ENCODE data around the gene HERC4.

Gene HERC4, protein sequence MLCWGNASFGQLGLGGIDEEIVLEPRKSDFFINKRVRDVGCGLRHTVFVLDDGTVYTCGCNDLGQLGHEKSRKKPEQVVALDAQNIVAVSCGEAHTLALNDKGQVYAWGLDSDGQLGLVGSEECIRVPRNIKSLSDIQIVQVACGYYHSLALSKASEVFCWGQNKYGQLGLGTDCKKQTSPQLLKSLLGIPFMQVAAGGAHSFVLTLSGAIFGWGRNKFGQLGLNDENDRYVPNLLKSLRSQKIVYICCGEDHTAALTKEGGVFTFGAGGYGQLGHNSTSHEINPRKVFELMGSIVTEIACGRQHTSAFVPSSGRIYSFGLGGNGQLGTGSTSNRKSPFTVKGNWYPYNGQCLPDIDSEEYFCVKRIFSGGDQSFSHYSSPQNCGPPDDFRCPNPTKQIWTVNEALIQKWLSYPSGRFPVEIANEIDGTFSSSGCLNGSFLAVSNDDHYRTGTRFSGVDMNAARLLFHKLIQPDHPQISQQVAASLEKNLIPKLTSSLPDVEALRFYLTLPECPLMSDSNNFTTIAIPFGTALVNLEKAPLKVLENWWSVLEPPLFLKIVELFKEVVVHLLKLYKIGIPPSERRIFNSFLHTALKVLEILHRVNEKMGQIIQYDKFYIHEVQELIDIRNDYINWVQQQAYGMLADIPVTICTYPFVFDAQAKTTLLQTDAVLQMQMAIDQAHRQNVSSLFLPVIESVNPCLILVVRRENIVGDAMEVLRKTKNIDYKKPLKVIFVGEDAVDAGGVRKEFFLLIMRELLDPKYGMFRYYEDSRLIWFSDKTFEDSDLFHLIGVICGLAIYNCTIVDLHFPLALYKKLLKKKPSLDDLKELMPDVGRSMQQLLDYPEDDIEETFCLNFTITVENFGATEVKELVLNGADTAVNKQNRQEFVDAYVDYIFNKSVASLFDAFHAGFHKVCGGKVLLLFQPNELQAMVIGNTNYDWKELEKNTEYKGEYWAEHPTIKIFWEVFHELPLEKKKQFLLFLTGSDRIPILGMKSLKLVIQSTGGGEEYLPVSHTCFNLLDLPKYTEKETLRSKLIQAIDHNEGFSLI

GRCh38 chr10:68074775-68075549 is at the start of gene HERC4:
Gene HERC4 (minus strand): TSS chr10:68075283. CDS start chr10:68073108, 2,175 bp downstream.
- H3K4me3 ChIP-seq (ENCODE audit: low read depth, low read length): peak within 1 kb of the TSS; percentile 89

GRCh38 chr10:68124718-68125117 is 49.6 kb upstream of the HERC4 start:
- no peak overlapping the region for H3K4me3 ChIP-seq (ENCODE audit: low read depth, low read length)

DNA sequence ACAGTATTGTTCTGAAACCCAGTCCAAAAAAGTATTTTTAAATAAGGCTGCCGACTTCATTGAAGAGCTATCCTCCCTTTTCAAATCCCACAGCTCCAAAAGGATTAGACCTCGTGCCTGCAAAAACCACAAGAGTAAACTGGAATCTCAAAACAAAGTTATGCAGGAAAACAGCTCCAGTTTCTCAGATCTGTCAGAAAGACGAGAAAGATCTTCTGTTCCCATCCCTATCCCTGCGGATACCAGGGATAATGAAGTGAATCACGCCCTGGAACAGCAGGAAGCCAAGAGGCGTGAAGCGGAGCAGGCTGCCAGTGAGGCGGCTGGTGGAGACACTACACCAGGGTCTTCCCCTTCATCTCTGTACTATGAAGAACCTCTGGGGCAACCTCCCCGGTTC is 46.8 kb upstream of the HERC4 start:
- H3K4me3 ChIP-seq (ENCODE audit: low read depth, low read length): no peak overlapping the region

- no peak overlapping the region for H3K4me3 ChIP-seq (ENCODE audit: low read depth, low read length)
These were observed 46.1 kb upstream of the HERC4 start for GRCh38 chr10:68121020-68121743.

GRCh38 chr10:68118657-68119056 is 43.6 kb upstream of the HERC4 start:
- no peak overlapping the region for H3K4me3 ChIP-seq (ENCODE audit: low read depth, low read length)

GRCh38 chr10:68112837-68113236 is 37.8 kb upstream of the HERC4 start:
- H3K4me3 ChIP-seq (ENCODE audit: low read depth, low read length): no peak overlapping the region

- no peak overlapping the region for H3K4me3 ChIP-seq (ENCODE audit: low read depth, low read length)
These were observed 36.5 kb upstream of the HERC4 start for GRCh38 chr10:68111584-68111983.

DNA sequence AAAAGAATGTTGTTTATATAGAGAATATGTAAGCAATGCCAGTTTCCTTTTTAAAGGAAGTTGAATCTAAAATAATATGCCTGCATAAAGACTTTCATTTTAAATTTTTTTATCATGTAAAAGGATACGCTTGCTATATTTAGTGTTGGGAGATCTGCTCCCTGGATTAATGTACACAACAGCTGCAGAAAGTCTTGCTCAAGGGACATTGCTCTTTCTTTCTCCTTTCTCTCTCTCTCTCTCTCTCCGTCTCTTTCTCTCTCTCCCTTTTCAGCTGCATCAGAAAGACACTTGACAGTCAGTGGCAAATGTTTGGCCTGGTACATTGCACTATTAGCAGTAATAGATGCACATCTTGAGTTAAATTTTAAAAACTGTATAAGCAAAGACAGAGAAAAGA is 34.9 kb upstream of the HERC4 start:
- H3K4me3 ChIP-seq (ENCODE audit: low read depth, low read length): no peak overlapping the region

DNA sequence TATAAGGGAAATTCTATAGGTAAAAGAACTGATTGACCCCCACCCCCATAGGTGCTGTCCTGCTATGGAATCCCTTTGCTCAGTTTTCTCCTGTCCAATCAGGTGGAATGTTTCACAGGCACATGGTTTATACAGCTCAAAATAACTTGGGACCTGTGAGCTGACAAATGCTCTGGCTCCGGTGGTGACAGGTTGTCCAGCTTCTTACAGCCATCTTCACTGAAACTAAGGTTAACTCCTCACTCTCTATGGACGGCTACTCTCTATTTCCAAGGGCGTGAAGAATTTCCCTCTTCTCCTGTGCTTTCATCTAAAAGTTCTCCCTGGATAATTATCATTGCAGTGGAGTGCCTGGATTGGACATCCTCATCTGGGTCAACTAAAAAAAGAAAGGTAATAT is 34.2 kb upstream of the HERC4 start, which contains the start of gene MYPN:
MYPN (plus strand) TSS at position 158 of the 400 bp plus-strand sequence. CDS start 11,951 bp downstream, outside the sequence.
- H3K4me3 ChIP-seq (ENCODE audit: low read depth, low read length): no peak within 1 kb of the TSS

- no peak overlapping the region for H3K4me3 ChIP-seq (ENCODE audit: low read depth, low read length)
These were observed 33.6 kb upstream of the HERC4 start for GRCh38 chr10:68108653-68109052.

- no peak overlapping the region for H3K4me3 ChIP-seq (ENCODE audit: low read depth, low read length)
These were observed 33.0 kb upstream of the HERC4 start for GRCh38 chr10:68108051-68108450.

DNA sequence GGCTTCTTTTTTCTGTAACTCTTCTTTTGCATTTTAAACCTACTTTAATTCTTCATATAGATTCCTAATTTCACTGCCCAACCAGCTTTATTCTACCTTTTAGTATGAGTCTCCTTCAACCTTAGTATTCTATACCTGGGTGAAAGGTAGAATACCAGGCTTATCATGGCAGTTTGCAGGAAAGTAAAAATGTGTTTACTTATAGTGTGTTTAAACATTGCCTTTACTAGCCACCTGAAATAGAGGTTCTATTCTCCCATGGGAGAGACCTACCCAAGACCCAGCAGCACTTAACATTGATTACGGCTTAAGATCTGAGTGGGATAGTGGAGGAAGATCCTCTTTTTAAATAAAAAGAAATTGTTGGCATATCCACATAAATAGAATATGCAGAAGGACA is 32.6 kb upstream of the HERC4 start:
- no peak overlapping the region for H3K4me3 ChIP-seq (ENCODE audit: low read depth, low read length)

DNA sequence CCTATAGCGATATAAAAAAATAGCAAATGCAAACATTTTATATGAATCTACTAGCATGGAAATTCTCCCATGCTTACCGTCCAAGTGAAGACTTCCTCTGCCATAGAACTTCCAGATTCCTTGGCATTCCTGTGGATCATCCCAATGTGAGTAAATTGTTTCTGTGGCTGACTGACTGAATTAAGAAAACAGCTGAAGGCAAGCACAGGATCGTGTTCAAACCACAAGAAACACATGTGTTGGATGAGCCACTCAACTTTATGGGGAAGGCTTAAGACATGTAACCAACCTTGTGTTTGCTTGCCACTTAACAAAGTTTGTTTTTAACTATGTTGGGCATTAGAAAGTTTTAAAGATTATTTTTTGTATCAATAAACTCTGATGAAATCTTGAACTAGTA is 31.6 kb upstream of the HERC4 start:
- no peak overlapping the region for H3K4me3 ChIP-seq (ENCODE audit: low read depth, low read length)

GRCh38 chr10:68105820-68106219 is 30.7 kb upstream of the HERC4 start:
- H3K4me3 ChIP-seq (ENCODE audit: low read depth, low read length): no peak overlapping the region

GRCh38 chr10:68103901-68104300 is 28.8 kb upstream of the HERC4 start:
- no peak overlapping the region for H3K4me3 ChIP-seq (ENCODE audit: low read depth, low read length)

- no peak overlapping the region for H3K4me3 ChIP-seq (ENCODE audit: low read depth, low read length)
These were observed 28.3 kb upstream of the HERC4 start for GRCh38 chr10:68103261-68103878.

DNA sequence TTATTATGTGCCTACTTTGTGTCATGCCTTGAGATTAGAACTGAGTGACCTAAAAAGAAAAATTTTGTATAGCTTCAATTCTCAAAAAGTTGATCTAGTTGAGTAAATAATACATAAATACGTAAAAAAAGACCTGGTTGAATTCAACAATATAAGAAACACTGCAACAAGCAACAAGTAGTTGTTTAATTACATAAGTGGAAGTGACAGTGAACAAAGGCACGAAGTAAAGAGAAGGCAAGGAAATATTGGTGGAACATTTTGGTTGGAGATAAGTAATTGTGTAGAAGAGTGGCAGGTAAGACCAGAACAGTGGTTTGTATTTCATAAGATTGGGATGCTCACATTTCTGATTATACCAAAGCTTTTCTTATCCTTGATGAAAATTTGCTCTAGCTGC is 26.0 kb upstream of the HERC4 start:
- no peak overlapping the region for H3K4me3 ChIP-seq (ENCODE audit: low read depth, low read length)

- no peak overlapping the region for H3K4me3 ChIP-seq (ENCODE audit: low read depth, low read length)
These were observed 24.7 kb upstream of the HERC4 start for GRCh38 chr10:68099736-68100135.

GRCh38 chr10:68096913-68097516 is 21.9 kb upstream of the HERC4 start:
- H3K4me3 ChIP-seq (ENCODE audit: low read depth, low read length): no peak overlapping the region
